GM19238 (cell line): ENCODE measurements around the gene MTA1.

Source experiments
- DNase-seq: peaks from one replicate; pipeline ENCODE4 v3.0.0; 2011; ENCODE audit warnings: low spot score; ENCODE audit not compliant: insufficient read length

Gene MTA1

DNA sequence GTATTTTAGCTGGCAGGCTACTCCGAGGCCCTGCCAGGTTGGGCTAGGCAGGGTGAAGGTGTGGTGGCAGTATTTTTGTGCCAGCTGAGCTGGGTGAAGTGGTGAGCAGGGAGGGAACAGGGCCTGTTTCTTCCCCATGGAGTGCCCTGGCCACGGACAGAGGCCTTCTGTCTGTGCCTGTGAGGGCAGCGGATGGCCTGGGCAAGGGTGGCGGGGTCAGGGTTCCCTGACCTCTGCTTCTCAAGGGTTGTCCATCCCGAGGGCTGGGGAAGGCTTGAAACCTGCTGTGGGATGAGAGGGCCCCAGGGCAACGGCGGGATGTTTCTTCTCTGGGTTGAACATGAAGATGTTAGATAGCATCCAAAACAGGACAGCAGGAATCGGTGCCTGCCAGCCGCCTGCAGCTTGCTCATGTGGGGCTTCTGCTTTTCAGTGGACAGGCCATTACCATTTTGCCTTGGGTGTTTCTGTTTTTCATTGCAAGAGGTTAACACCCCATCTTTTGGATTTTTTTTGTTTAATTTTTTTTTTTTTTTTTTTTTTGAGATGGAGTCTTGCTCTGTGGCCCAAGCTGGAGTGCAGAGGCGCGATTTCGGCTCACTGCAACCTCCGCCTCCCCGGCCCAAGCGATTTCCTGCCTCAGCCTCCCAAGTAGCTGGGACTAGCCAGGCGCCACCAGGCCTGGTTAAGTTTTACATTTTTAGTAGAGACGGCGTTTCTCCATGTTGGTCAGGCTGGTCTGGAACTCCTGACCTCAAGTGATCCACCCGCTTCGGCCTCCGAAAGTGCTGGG, 3.3 kb downstream of the MTA1 start:
- DNase-seq: no peak

DNA sequence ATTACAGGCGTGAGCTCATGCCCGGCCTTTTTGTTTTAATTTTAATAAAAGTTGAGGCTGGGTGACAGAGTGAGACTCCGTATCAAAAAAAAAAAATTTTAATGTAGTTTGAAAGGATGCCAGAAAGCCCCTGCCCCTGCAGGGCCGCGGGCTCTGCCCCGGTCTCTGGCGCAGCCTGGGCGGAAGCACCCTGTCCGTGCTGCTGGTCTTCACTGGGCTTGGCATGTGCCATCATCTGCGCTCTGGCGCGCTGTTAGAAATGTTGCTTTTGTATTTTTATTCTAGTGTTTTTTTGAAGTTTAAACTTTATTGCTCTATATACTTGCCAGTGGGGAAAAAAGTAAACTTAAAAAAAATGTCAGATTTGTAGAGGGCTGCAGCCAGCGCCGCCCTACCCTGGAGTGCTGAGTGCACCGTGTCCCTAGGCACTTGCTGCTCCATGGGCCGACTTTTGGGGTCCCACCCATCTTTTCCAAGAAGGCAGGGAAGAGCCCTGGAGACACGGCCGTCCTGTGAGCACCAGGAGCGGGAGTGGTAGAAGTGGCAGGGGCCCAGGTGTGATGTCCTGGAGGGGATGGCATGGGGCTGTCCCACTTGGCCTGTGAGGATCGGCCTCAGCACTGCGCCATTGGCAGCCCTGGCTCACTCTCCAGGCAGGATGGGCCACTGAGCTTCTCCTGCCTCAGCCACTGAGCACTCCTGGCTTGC, 4.0 kb downstream of the MTA1 start:
- DNase-seq: no peak

DNA sequence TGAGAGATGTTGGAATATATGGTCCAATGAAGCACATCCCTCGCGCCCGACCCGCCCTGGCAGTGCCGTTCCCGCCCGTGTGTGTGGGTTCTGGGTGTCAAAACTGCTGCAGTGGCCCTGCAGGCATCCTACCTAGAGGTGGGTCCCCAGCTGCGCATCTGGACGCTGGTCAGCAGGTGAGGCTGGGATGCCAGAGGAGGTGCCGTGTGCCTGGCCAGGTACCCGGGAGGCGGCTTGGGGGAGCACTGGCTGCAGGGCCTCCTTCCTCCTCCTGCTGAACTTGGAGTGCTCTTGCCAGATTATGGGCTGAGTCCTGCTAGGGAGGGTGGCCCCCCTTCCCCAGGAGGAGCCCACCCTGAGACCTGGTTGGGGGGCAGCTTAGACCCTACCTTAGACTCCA, 5.2 kb downstream of the MTA1 start:
- no peak for DNase-seq

DNA sequence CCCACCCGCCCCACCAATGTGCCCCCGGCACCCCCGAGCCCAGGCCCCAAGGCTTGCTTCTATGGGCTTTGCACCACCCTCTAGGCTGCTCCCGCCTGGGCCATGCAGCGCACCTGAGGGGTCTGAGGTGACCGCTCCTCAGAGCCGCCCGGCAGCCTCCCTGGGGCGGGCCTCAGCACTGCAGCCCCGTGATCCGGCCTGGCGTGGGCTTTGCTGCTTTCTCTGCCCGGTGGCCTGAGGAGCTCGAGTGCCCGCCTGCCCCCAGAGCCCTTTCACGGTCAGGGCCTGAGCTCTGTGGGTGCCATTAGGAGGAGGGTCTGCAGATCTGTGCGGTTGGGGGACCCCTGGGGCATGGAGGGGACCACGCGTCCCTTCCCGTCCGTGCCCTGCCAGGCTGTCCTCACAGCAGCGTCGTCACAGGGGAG, 6.2 kb downstream of the MTA1 start:
- no peak for DNase-seq

DNA sequence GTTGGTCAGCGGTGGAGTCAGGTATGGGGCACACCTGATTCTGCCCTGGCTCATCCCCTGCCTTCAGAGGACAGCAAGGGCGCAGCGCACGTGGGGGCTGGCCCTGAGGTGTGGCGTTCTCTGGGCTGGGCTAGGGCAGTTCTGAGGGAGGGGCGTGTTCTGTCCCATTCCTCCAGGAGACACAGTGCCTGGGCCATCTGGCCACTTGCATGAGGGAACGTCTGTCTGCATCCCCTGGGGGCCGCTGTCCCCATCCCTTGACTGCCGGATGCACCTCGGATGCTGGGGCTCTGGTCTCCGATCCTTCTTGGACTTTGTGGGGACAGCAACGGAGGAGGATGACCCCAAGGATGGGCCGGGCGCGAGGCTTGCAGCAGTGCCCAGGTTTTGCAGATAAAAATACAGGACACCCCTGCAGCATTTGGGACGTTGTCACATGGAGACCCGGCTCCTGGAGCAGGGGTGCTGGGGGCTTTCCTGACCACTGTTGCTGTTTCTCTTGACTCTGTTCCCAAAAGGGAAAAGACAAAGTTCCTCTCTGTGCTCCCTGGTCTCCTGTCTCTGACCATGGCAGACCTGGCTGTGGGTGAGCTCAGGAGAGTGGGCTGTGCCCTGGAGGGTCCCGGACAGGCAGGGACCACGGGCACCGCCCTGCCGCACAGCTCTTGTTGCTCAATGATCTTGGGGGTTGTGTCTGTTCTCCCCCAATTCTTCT, 6.9 kb downstream of the MTA1 start:
- no peak for DNase-seq

DNA sequence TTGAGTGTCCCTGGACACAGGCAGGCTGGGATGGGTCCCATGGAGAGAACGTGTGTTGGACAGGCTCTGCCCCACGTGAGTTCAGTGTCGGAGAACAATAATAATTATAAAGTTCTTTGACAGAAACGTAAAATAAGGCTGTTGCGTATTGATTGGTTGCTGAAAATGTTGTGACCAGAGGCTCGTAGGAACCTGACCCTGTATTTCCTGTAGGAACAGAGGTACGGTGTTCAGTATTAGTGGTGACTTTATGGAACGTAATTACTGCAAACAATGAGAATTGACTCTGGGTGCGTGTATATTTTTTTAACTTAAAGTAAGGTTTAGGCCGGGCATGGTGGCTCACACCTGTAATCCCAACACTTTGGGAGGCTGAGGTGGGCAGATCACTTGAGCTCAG, 7.8 kb downstream of the MTA1 start:
- no peak for DNase-seq

DNA sequence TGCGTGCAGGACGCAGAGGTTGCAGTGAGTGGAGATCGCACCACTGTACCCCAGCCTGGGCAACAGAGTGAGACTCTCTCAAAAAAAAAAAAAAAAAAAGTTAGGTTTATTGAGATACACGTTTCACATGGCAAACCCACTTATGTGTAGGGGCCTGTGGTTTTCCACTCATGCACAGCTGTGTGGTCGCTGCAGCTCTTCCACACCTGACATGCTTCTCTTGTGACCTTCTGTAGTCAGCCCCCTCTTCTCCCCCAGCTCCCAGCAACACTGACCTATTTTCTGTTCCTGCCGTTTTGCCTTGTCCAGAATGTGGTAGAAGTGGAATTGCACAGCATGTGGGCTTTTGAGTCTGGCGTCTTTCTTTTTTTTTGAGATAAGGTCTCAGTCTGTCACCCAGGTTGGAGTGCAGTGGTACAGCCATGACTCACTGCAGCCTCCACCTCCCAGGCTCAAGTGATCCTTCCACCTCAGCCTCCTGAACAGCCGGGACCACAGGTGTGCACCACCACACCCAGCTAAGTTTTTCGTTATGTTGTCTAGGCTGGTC, 8.4 kb downstream of the MTA1 start:
- no peak for DNase-seq

DNA sequence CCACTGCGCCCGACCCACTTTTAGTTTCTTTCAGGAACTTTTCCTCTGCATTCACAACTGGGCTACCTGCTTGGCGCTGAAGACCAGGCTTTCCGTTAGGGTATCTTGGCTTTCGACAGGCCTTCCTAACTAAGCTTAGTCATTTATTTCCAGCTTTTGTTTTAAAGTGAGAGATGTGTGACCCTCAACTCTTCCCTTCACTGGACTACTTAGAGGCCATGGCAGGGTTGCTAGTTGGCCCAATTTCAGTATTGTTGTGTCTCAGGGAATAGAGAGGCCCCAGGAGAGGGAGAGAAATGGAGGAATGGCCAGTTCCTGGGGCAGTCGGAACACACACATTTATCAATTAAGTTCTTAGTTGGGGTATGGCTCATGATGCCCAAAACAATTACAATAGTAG, 10.4 kb downstream of the MTA1 start:
- no peak for DNase-seq

DNA sequence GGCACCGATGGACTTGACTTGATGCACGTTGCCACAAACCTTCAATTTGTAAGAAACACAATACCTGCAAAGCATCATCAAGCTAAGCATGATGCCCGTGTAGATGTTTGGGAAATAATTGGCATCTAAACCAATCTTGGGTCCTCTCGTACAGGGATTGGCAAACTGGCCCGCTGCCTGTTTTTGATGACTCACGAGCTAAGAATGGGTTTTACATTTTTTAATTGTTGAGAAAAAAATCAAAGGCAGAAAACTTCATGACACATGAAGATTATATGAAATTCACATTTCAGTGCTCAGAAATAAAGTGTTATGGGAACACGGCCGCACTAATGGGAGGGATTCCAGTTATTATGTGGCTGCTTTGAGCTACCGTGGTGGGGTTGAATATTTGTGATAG, 10.9 kb downstream of the MTA1 start:
- no peak for DNase-seq

DNA sequence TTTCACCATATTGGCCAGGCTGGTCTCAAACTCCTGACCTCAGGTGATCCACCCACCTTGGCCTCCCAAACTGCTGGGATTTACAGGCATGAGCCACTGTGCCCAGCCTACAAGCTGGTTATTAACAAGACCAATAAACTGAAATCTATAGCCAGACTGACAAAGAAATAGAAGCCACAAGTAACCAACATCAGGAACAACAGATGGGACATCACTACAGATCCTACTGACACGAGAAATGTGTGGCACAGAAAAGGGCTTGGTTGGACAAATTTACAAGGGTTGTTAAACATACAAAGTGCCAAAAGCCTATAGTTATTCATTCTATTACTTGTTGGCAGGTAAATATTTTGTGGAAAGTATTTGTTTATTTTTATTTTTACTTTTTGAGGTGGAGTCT, 11.6 kb downstream of the MTA1 start:
- DNase-seq: no peak

DNA sequence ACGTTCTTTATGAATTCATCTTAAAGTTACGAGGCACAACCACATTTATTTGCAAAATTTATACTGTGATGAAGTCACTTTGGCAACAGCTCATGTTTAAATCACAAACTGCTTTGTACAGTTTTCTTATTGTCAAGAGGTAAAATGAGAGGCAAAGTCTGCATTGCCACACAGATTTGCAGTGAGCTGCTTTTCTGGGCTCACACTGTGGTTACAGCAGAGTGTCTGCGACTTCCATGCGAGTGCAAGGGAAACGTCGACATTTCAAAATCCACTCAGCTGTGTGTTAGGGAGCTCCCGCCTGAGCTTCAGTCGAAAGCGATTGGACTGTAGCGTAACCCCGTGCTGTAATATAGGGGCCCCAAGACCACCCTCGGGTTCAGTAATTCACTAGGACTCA, 13.0 kb downstream of the MTA1 start:
- DNase-seq: no peak

DNA sequence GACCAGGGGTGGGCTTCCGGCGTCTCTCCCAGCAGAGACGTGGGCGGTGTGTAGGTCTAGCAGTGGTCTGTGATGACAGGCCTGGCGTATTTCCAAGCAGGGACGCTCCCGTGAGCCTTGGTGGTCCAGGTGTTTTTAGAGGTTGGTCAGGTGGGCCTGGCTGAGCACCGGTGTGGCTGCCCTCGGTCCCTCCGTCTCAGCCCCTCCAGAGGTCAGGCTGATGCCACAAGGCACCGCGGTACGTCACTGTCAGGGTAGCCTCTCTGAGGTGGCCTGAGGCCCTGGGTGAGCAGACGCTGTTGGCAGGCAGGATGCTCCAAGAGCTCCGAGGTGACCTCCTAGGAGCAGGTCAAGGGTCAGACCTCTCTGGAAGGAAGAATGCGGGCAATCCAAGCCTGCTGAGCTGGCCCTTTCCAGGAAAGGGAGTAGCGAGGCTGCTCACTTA, 13.6 kb downstream of the MTA1 start:
- no peak for DNase-seq

DNA sequence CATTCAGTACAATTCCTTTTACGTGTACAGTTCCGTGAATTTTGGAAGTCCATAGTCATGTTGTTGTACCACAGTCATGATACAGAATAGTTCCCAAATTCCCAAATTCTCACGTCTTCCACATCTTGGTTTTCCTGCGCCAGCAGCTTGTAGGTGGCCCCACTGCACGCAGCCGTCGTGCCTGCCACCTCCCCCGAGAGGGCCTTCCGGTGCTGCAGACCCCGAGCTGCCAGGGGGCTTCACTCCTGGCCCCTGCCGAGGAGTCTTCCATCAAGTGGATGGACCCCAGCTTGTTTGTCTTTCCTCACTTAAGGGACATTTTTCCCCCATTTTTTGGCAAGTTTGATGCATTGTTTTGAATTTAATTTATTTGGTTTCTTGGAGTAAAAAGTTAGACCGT, 16.8 kb downstream of the MTA1 start:
- DNase-seq: no peak

DNA sequence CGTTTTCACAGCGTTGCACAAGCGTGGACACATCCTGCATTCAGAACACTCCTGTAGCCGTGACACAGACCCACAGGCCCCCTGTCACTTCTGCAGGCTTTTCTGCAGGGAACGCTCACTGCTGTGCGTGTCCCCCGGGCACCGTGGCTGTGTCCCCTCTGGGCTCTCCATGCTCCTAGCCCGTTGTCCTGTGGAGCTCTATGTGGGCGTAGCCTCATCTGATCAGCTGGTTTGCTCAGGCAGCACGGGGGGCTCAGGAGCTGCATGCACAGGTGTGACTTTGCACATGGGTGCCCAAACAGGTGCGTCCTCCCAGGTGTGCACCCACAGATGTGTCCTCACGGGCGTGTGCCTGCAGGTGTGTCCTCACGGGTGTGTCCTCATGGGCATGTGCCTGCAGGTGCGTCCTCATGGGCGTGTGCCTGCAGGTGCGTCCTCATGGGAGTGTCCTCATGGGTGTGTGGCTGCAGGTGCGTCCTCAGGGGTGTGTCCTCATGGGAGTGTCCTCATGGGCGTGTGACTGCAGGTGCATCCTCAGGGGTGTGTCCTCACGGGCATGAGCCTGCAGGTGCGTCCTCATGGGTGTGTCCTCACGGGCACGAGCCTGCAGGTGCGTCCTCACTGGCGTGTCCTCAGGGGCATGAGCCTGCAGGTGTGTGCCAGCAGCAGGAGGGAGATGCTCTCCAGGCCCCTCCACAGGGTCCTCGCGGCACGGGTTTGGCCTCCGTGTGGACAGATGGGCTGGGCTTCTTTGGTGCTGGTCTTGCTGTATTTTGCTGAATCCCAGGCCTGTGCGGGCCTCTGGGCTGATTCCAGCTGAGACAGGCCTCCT, 17.5 kb downstream of the MTA1 start:
- no peak for DNase-seq

DNA sequence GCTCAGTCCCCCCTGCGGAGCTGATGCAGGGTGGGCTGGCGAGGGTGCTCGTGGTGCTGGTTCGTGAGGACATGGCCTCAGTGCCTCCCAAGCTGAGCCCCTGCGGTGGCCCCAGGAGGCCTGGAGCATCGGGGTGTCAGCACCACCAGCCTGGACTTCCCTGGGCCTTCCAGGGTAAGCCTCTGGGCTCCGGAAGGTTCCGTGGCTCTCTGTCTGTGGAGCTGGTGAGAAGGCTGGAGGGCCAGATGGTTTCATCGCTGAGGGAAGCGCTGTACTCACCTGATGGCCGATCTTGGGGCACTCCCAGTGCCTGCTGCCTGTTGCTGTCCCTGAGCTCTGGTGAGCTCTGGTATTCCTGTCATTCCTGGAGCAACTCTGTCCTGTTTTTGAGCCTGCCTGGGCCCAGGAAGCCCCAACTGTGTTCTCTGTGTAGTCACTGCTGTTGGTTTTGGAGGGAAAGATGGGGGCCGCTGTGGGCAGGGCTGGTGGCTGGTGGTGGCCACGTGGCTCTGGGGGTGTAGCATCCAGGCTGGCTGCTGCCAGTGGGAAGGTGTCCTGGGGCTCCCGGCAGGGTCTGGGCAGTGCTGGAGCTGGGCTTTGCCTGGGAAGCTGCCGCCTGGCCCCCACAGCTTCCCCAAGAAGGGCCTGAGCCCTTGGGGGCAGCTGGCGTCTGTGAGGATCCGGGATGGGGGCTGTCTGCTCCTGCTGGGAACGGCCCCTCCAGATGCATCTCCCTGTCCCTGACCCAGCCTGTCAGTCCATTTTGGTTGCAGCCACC, 18.3 kb downstream of the MTA1 start:
- no peak for DNase-seq

DNA sequence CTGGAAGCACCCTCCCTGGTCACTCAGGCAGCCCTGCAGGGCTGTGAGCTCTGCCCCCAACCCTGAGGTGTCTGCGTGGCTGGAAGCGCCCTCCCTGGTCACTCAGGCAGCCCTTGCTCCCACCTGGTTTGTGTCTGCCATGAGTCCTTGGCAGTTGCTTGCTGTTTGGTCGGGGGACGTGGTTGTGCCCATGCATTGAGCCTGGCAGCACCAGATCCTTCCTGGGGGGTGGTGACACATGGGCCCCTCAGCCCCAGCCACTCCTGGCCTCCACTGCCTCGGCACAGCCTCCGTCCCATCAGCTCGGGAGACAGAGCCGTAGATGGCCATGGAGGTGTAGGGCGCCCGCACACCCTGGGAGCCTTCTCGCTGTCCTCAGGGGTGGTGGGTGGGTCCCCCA, 19.6 kb downstream of the MTA1 start:
- DNase-seq: no peak

DNA sequence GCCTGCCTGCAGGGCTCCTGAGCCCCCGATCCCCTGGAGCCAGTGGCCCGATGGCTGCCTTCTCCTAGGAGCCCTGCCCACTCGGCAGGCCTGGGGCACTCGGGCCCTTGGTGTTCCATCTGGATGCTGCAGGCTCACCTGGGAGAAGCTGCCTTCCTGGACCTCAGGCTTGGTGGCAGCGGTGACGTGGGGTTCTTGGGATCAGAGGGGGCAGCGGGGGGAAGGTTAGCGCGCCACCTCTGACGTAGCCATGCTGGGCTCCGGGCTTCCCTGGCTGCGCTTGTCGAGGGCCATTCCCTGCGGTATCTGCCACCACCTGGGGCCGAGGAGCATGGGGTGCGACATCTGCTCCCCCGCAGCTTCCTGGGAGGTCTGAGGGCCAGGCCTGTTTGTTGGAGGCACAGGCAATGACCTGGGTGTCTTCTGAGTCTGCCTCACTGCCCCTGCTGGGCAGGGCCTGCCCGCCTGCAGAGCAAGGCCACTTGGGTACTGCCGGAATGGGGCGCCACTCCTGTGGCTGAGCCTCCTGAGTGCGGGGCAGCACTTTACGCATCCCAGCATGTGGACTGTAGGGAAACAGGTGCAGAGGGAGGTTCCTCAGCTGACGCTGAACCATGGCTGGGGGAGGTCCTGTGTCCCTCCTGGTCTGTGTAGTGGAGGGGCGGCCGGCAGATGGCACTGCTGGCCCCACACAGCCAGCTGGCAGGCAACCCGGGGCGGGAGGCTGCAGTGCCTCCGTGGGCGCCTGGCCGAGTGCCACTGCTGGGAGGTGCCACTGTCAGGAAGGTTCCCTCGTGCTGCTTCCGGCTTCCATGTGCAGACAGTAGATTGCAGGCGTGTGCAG, 20.3 kb downstream of the MTA1 start:
- DNase-seq: no peak

DNA sequence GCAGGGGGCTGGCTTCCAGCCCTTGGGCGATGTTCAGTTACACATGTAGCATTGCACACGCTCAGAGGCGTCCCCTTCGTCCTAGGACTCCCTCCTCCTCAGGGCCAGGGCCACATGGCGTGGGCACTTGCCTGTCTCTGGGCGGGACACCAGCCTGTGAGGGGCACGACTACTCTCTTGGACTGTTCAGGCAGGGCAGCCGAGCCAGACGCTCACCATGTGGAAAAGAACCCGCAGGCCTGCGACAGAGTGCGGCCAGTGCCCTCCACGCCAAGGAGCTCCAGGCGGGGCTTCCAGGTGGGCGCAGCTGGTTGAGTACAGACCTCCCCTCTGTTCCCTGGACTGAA, 20.9 kb downstream of the MTA1 start:
- no peak for DNase-seq

DNA sequence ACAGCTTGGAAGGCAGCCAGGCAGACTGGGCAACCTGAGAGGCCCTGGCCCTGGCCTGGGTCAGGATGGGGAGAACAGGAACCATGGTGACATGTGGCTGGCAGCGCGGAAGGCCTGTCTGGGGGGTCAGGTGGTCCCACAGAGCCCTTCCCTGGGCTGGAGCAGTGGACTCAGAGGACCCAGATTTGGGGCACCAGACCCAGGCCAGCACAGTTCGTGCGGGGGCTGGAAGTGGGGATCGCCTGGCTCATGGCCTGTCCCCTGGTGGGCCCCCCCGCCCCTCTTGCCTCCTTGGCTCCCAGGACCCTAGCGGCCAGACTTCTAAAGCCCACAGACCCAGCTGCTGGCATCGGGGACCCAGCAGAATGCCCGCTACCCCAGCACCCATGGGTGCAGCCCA, 21.4 kb downstream of the MTA1 start:
- no peak for DNase-seq

DNA sequence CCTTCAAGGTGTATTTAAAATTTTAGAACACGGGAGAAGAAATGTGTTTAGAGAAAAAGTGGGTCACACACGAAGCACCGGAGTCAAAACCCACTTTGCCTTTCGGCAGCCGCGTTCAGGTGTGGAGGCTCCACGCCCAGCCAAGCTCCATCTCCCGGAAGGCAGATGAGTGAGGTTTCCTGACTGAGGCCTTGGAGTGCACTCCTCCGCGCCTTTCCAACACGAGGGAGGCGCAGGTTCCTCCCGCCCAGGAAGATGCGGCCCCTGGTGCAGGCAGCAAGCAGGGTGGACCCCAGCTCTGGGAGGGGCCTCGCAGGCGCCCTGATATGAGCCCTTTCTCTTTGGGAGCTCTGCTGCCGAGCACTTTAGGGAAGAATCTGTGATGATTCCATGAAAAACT, 22.5 kb downstream of the MTA1 start:
- no peak for DNase-seq
